ENCODE results near the gene AQP12B.

DNA sequence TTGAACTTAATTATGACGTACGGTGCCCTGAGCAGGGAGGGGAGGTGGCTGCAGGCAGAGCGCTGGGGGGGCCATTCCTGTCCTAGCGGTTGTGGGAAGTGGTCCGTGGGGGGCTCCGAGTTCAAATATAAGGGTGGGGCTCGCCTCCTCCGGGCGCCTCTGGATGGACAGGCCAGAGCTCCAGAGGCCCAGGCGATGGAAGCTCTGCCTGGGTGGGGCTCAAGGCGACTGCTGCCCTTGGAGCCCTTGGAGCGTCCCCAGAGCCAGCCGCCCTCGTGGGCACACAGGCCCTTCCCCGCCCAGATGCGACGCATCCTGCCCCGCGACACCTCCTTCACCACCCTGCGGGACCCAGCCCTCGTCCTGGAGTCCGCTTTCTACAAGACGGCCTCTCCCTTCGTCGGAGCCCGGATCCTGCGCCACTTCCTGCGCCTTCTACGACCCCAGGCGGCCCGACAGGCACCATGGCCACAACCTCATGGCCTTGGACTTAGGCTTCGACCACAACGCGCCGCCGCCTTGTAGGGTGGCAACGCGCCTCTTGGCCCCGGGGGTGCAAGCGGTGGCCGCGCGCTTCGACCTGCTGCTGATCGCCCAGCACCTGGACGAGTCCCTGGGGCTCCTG, 10.5 kb downstream of the AQP12B start:
- no peak for TF ChIP-seq CTCF (IDR thresholded peaks at IDR 0.05)
- no peak for TF ChIP-seq POLR2A (IDR thresholded peaks at IDR 0.05)
